SKM-1 treated with dmso at 0.1 percent for 144 hours (cell line): Measurements from ENCODE around the gene LEUTX.
"Not testable (repeated sequence)": the region's sequence is repeated elsewhere in the genome, so short reads cannot be mapped to it uniquely, and the experiment has no call there.

Source experiments
- DNase-seq: peaks from one replicate; lab custom pipeline; 2025; ENCODE audit not compliant: unreplicated experiment; lab: John Stamatoyannopoulos, UW

LEUTX gene, protein sequence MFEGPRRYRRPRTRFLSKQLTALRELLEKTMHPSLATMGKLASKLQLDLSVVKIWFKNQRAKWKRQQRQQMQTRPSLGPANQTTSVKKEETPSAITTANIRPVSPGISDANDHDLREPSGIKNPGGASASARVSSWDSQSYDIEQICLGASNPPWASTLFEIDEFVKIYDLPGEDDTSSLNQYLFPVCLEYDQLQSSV

DNA sequence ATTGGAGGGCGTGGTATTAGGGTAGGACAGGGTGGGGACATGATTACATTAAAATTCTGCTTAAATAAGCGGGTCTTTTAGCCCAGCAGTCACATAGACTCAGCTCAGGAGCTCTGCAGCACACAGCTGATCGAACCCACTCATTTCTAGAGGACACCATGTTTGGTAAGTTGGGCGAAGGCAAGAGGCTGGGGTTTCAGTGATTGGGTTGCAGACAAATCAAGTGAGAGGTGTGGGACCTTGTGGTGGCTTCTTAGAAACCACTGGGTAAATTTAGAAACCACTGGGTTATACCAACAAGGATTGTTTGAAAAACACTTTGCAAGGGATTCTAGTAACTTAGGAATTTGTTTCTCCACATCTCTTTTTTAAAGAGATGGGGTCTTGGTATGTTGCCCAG is at the start of gene LEUTX:
LEUTX (plus strand) TSS at position 92 of the 400 bp plus-strand sequence; CDS start at position 159, 67 bp downstream.
- DNase-seq = no peak

DNA sequence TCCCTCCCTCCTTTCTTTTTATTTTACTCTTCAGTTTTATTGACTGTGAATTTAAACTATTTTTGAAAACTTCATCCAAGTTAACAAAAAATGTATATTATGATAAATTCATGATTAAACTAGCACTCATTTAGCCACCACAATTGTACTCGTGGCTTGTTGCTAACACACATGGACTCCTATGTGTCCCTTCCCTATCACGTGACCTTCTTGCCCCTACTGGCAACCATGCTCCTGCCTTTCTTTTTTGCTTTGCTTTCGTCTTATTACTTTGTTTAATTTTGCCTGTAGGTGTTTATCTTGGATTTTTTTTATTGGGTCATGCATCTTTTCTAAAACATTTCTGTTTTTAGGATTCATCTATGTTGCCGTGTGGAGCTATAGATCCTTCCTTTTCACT is 49.1 kb upstream of the LEUTX start:
- DNase-seq = no peak

- DNase-seq = no peak
Measured at GRCh38 chr19:39731685-39732084, 47.0 kb upstream of the LEUTX start.

- no peak for DNase-seq
Measured at GRCh38 chr19:39733841-39734240, 44.8 kb upstream of the LEUTX start.

DNA sequence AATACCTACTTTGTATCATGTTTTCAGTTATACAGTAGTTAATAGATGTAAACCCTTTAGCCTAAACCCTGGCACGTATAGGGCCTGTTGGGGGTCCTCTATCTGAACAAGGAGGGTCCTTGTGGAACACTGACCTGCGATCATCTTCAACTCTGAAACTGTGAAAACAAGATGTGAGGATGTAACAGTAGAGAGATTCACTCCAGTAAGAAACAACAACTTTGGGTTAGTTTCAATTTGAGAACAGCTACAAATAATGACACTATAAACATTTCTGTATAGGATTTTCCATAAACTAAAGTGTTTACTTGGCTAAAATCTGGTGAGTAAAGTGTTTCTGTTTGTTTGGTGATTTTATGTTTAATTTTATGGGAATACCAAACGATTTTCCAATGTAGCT is 43.0 kb upstream of the LEUTX start:
- no peak for DNase-seq

DNA sequence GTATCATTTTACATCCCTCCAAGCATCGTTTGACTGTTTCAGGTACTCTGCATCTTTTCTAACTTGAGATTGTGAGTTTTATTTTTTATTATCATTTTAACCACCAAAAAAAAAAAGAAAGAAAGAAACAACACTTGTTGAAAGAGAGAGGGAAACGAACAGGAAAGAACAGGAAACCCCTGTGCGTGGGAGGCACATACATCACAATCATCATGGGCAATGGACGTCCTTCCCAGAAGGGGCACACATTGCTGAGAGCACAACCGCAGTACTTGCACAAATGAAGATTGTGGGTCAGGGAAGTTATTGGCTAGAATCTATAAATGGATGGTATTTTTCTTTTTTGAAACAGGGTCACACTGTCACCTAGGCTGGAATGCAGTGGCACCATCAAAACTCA is 42.6 kb upstream of the LEUTX start:
- DNase-seq = no peak

GRCh38 chr19:39737351-39737750 is 41.3 kb upstream of the LEUTX start:
- DNase-seq = no peak

DNA sequence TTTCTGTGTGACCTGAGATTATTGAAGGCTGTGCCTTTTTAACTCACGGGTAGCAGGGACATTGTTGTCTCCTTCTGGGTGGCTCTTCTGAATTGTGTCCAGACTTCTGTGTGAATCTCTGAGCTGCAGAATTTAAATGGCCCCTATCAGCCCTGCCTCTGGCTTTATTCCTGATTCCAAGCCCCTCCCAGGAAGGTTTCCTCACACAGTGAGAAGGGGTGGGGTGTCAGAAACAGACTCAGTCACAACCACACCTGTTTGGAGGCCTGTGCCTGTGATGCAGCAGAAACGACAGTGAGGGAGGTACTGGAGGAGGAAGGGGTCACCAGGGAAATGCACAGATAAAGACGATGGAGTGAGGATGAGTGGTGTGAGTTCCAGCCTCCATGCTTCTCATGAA is 40.8 kb upstream of the LEUTX start, which contains the start of gene CLC:
CLC (minus strand) TSS at position 139 of the 400 bp plus-strand sequence; CDS start at position 62, 77 bp downstream.
- DNase-seq = no peak

GRCh38 chr19:39738814-39739213 is 39.8 kb upstream of the LEUTX start:
- peak; percentile 83 for DNase-seq

- DNase-seq = no peak
Measured at GRCh38 chr19:39740395-39740794, 38.3 kb upstream of the LEUTX start.

GRCh38 chr19:39745643-39746042 is 33.0 kb upstream of the LEUTX start:
- DNase-seq = peak; percentile 94

DNA sequence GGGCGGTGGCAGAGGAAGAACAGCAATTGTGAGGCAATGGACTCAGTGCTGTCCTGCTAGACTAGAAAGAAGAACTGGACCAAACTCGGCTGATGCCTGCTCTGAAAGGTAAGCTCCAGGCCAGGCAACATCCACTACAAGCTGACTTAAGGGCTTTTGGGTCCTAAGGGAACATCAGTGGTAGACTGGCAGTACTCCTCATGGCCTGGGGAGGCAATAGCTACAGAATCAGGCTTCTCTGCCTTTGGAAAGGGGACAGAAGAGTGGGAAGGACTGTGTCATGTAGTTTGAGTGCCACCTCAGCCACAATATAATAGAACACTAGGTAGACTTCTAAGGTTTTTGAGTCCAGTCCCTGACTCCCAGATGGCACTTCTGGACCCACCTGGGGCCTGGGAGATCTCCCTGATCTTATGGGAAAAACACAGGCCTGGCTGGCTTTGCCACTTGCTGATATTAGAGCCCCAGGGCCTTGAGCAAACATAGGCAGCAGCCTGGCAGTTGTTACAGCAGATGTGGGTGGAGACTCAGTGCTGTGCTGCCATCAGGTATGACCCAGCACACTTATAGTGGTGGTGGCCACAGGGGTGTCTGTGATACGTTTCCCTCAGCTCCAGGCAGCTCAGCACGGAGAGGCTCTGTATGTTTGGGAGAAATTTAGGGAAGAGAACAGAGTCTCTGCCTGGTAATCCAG is 31.7 kb upstream of the LEUTX start:
- no peak for DNase-seq

GRCh38 chr19:39749981-39750380 is 28.7 kb upstream of the LEUTX start:
- peak; percentile 65 for DNase-seq

DNA sequence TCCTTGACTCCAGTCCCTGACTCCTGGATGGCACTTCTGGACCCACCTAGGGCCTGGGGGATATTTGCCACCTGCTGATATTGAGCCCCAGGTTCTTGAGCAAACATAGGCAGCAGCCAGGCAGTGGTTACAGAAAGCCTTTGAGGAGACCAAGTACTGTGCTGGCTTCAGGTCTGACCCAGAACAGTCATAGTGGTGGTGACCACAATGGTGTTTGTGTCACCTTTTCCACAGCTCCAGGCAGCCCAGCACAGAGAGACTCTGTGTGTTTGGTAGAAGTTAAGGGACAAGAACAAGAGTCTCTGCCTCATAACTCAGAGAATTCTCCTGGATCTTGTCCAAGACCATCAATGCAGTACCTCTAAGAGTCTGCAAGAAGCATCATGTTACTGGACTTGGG is 26.3 kb upstream of the LEUTX start:
- DNase-seq = no peak

- DNase-seq = no peak
Measured at GRCh38 chr19:39752795-39753194, 25.9 kb upstream of the LEUTX start.

DNA sequence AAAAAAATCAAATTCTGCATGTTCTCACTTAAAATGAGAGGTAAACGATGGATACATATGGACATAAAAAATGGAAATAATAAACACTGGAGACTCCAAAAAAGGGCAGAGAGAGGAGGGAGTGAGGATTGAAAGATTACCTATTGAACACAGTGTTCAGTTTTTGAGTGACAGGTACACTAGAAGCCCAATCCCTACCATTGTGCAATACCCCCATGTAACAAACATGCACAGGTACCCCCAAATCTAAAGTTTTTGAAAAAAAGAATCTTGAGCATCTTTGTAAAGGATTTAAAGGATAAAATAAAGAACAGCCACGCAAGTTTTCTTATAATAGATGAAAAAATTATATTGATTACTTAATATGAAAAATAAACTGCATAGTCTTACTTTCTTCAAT is 24.1 kb upstream of the LEUTX start:
- DNase-seq = no peak

DNA sequence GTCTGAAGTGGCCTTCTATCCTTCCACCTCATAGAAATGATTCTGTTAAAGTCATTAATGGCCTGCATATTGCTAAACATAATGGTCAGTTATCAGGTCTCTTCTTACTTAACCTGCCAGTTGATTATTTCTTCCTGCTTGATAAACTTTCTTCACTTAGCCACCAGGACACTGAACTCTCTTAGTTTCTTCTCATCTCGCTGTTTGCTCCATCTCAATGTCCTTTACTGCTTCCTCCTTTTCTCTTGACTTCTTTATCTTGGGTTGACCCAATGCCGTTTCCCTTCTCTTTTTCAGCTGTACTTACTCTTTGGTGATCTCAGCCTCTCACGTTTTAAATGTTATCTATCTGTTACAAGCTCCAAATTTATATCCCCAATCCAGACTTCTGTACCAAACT is 23.7 kb upstream of the LEUTX start:
- peak; percentile 72 for DNase-seq

DNA sequence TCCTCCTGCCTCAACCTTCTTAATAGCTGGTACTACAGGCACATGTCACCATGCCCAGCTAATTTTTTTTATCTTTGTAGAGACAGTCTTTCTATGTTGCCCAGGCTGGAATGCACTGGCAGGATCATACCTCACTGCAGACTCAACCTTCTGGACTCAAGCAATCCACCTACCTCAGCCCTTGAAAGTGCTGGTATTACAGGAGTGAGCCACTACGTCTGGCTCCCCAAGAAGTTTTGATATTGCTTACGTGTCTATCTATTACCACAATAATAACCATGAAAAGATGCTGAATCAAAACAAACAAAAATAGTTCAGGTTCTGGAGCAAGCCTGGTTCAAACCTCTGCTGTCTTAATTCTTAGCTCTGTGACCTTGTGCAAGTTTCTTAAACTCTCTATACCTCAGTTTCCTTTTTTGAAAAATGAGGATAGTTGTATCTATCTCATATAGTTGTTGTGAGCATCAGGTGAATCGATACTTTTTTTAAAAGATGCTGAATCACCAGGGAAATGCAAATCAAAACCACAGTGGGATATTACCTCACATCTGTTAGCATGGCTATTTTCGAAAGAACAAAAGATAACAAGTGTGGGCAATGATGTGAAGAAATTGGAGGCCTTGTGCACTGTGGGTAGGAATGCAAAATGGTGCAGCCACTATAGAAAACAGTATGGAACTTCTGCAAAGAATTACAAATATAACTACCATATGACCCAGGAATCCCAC is 19.0 kb upstream of the LEUTX start:
- peak; percentile 64 for DNase-seq

DNA sequence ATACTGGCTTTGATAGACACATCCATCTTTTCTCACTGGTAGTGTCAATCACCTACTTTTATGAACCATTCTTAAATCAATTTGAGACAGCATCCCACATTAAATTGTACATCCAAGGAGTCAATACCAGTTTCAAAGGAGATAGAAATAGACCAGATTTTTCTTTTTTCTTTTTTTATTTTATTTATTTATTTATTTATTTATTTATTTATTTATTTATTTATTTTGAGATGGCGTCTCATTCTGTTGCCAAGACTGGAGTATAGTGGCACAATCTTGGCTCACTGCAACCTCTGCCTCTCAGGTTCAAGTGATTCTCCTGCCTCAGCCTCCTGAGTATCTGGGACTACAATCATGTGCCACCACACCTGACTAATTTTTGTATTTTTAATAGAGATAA is 16.8 kb upstream of the LEUTX start:
- DNase-seq = not testable (repeated sequence)

GRCh38 chr19:39765091-39766076 is 13.3 kb upstream of the LEUTX start:
- DNase-seq = no peak

- DNase-seq = no peak
Measured at GRCh38 chr19:39768334-39768733, 10.3 kb upstream of the LEUTX start.
